ENCODE results near the gene MAPK4.
"Not testable (repeated sequence)": the region's sequence is repeated elsewhere in the genome, so short reads cannot be mapped to it uniquely, and the experiment has no call there.

MAPK4 gene

GRCh38 chr18:50559752-50560680 is at the start of gene MAPK4:
Gene MAPK4 (plus strand): TSS chr18:50560087. CDS start chr18:50663959, 103,872 bp downstream.
- no peak for DNase-seq

DNA sequence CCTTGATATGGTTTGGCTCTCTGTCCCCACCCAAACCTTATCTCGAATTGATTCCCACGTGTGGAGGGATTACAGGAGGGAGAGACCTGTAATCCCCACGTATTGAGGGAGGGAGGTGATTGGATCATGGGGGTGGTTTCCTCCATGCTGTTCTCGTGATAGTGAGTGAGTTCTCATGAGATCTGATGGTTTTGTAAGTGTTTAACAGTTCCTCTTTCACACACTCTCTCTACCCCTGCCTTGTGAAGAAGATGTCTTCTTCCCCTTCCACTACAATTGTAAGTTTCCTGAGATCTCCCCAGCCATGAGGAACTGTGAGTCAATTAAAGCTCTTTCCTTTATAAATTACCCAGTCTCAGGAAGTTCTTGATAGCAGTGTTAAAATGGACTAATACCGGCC is 42.6 kb upstream of the MAPK4 start:
- DNase-seq = not testable (repeated sequence)

- DNase-seq = no peak
Observed at GRCh38 chr18:50518787-50519546, 40.9 kb upstream of the MAPK4 start.

- no peak for DNase-seq
Observed at GRCh38 chr18:50523165-50523564, 36.7 kb upstream of the MAPK4 start.

- DNase-seq = no peak
Observed at GRCh38 chr18:50527636-50528307, 32.1 kb upstream of the MAPK4 start.

GRCh38 chr18:50528806-50529205 is 31.1 kb upstream of the MAPK4 start:
- no peak for DNase-seq

DNA sequence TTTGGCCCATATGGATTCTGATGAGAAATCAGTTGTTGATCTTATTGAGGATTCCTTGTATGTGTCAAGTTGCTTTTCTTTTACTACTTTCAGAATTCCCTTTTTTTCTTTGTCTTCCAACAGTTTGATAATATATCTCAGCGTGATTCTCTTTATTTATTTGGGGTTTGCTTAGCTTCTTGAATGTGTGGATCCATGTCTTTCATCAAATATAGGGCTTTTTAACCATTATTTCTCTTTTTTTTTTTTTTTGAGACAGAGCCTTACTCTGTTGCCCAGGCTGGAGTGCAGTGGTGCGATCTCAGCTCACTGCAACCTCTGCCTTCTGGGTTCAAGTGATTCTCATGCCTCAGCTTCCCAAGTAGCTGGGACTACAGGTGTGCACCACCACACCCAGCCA is 26.1 kb upstream of the MAPK4 start:
- DNase-seq = not testable (repeated sequence)

DNA sequence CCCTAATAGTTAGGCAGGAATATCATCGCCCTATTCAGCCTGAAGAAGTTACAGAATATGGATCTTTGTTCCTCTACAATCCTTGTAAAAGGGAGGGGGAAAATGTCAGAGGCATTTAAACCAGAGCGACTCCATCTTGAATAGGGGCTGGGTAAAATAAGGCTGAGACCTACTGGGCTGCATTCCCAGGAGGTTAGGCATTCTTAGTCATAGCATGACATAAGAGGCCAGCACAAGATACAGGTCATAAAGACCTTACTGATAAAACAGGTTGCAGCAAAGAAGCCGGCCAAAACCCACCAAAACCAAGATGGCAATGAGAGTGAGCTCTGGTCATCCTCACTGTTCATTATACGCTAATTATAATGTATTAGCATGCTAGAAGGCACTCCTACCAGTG is 15.4 kb upstream of the MAPK4 start:
- not testable (repeated sequence) for DNase-seq

GRCh38 chr18:50545936-50546335 is 14.0 kb upstream of the MAPK4 start:
- DNase-seq = no peak

DNA sequence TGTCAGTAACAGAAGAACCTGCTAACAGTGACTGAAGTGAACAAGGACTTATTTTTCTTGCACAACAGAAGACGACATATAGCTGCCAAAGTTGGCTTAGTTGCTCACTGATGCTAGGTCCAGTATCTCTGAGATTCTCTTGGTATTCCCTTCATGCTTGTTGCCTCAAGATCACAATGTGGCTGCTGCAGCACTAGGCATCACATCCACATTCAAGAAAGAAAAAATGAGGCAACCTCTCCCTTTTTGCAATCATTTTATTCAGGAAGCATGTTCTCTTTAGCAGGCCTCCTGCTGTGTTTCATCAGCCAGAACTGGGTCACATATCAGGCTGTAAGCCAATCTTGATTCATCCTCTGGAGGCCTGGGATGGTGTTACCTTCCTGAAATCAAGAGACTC is 11.7 kb upstream of the MAPK4 start:
- no peak for DNase-seq

- not testable (repeated sequence) for DNase-seq
Observed at GRCh38 chr18:50551651-50552050, 8.2 kb upstream of the MAPK4 start.

DNA sequence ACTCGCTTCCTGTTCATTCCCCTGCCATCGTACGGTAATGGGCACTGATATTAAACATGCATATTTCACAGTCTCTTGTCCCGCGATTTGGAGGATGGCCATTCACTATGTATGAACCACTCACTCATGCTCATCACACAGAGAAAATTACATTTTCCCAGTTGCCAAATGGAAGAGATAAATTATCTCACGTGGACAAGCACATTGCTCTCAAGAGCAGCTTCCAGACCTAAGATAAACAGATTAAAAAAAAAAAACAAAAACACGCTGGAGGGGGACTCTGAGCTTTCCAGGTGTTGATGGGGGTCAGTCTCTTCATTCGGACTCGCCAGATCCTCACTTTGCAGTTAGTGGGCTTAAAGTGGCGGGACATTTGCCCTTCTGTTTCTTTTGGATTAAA is 1.7 kb upstream of the MAPK4 start:
- DNase-seq = no peak

GRCh38 chr18:50558948-50559751 is 737 bp upstream of the MAPK4 start:
- DNase-seq = no peak

DNA sequence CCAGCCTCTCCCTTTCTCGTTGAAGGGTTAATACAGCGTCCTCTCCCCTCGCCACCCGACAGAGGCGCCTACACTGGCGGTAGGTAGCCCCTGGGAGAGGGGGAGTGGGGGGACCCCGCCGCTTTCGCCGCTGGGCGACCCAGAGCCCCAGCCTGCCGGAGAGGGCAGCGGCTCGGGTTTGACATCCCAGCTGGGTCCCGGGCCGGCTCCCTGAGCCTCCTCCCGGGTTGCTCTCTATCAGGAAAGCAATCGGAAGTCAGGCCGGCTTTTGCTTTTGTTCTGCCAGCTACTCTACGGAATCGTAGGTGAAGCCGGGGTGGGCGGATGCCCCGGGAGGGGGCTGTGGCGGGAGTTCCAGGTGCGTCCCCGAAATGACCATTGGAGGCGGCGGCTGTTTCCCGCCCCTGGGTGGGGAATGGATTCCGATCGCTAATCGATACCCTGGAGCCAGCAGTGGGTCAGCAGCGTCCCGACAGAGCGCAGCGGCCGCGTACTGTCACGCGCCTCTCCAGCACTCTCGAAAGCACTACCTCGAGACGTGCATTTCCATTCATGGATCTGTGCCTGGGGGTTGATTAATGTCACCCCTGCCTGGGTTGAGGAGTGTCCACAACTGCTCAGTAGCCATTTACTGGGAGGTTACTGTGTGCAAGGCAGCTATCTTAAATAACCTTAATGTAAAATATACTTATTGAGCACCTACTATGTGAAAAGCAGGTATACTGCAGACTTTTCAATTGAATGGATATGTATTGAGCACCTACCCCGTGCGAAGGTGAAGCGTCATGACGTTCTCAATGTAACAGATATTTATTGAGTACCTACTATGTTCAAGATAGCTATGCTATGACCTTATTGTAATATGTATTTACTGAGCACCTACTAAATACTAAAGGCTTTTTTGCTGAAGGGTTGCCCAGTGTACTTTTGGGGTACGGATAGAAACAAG is 1.1 kb downstream of the MAPK4 start:
- no peak for DNase-seq

- DNase-seq = not testable (repeated sequence)
Observed at GRCh38 chr18:50562258-50562657, 2.4 kb downstream of the MAPK4 start.

DNA sequence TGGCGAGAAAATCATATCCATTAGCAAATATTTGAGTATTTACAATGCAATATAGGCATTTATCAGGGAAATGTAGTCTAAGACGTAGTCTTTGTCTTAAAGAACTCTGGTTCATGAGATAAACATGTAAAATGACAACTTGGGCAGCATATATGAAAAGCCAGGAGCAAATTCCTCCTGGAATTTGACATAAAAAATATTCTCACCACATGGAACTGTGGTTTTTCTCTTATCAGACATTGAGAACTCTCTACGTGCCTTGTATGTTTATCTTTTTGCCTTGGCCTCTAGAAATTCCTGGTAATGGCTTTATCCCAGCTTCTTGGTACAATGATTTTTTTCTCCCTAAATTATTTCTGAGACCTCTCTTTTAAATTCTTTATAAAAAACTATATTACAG is 2.8 kb downstream of the MAPK4 start:
- DNase-seq = no peak

- no peak for DNase-seq
Observed at GRCh38 chr18:50563376-50563775, 3.5 kb downstream of the MAPK4 start.

DNA sequence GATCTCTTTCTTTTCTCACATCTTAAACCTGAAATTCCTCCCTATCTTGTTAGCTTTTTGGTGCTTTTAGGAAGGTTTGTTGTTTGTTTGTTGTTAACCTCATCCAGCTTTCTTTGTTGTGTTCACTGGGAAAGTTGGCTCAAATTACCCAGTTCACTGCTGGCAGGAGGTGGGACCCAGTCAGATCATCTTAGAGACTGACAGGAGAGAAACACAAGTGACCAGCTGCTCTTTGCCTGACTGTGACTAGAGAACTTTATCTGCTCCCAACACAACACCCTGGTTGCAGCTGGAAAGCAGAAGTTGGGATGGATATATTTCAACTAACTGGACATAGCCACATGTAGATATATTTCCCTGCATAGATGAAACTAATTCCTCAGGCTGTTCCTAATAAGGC is 10.0 kb downstream of the MAPK4 start:
- DNase-seq = no peak

DNA sequence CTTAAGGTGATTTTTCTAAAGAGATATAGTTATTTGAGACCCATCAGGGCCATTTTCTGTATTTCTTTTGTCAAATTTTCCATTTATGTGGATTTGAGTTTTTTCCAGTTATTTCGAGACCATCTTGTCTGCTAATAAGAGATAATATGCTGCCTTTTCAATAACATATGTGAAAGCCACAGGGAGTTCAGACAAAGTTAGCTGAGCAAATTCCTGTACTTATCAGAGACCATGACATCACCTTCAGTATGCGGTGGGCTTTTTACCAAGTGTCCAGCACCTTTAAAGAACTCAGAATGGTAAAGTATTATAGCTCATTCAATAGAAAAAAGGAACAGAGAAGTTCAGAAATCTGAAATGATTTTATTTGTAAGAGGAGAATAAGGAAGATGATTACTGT is 11.7 kb downstream of the MAPK4 start:
- DNase-seq = no peak

DNA sequence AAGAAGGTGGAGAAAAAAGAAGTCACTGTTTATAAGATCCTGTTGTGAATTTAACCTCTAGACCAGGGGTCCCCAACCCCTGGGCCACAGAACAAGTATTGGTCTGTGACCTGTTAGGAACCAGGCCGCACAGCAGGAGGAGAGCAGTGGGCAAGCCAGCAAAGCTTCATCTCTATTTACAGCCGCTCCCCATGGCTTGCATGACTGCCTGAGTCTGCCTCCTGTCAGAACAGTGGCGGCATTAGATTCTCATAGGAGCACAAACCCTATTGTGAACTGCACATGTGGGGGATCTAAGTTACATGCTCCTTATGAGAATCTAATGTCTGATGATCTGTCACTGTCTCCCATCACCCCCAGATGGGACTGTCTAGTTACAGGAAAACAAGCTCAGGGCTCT is 13.3 kb downstream of the MAPK4 start:
- DNase-seq = not testable (repeated sequence)

GRCh38 chr18:50573679-50574078 is 13.8 kb downstream of the MAPK4 start:
- DNase-seq = no peak

All from activated T-cell treated with anti-CD3 and anti-CD28 coated beads for 4 hours (primary cell).